H9 (cell line): Measurements from ENCODE around the gene GNA12. TPM values are rescaled to one million over a fixed set of nuclear protein-coding genes. Genes with fewer than 3 reads are reported as not detected.

Experiments
- DNase-seq: peaks from one replicate; pipeline ENCODE4 v3.0.0-alpha.2; 2017
- H2AFZ ChIP-seq: one replicate; pipeline ENCODE4 v1.6.1; 2013; ENCODE audit warnings: mild to moderate bottlenecking, low read length, control low read depth, moderate library complexity
- H2AK5ac ChIP-seq: 2 replicates; pipeline ENCODE4 v1.6.1; 2013; ENCODE audit warnings: low read length, control low read depth, mixed read lengths; ENCODE audit not compliant: insufficient read length
- H2BK120ac ChIP-seq: one replicate; pipeline ENCODE4 v1.6.1; 2013; ENCODE audit warnings: low read depth, mild to moderate bottlenecking, low read length, control low read depth, inconsistent platforms; ENCODE audit not compliant: poor library complexity, severe bottlenecking
- H2BK12ac ChIP-seq: 2 replicates; pipeline ENCODE4 v1.6.1; 2013; ENCODE audit warnings: low read length, control low read depth, mixed read lengths, low read depth; ENCODE audit not compliant: insufficient read length
- H2BK15ac ChIP-seq: 2 replicates; pipeline ENCODE4 v1.6.1; 2013; ENCODE audit warnings: low read depth, low read length, control low read depth
- H2BK20ac ChIP-seq: one replicate; pipeline ENCODE4 v1.6.1; 2013; ENCODE audit warnings: low read depth, mild to moderate bottlenecking, low read length, control low read depth, inconsistent platforms; ENCODE audit not compliant: poor library complexity, severe bottlenecking
- H2BK5ac ChIP-seq: 2 replicates; pipeline ENCODE4 v1.6.1; 2013; ENCODE audit warnings: low read length, control low read depth, mixed read lengths; ENCODE audit not compliant: insufficient read length
- H3K14ac ChIP-seq: 2 replicates; pipeline ENCODE4 v1.6.1; 2013; ENCODE audit warnings: low read length, control low read depth; ENCODE audit not compliant: insufficient read depth
- H3K18ac ChIP-seq: 2 replicates; pipeline ENCODE4 v1.6.1; 2013; ENCODE audit warnings: low read depth, mild to moderate bottlenecking, mixed read lengths, low read length, control low read depth; ENCODE audit not compliant: insufficient read length
- H3K23ac ChIP-seq: 2 replicates; pipeline ENCODE4 v1.6.1; 2013; ENCODE audit warnings: low read length, control low read depth, mixed read lengths, low read depth; ENCODE audit not compliant: insufficient read length
- H3K23me2 ChIP-seq: 2 replicates; pipeline ENCODE4 v1.6.1; 2013; ENCODE audit warnings: low read depth, mild to moderate bottlenecking, mixed read lengths, low read length, control low read depth; ENCODE audit not compliant: insufficient read length, poor library complexity, severe bottlenecking
- H3K27ac ChIP-seq: 2 replicates; pipeline ENCODE4 v1.5.1; 2013; ENCODE audit warnings: low read length, control low read depth, mixed read lengths, low read depth; ENCODE audit not compliant: insufficient read length
- H3K27me3 ChIP-seq: 2 replicates; pipeline ENCODE4 v1.6.1; 2013; ENCODE audit warnings: low read length, control low read depth, inconsistent platforms; ENCODE audit not compliant: insufficient read depth
- H3K4ac ChIP-seq: 2 replicates; pipeline ENCODE4 v1.6.1; 2013; ENCODE audit warnings: low read depth, mild to moderate bottlenecking, control low read depth, inconsistent platforms, low read length, moderate library complexity
- H3K4me1 ChIP-seq: 2 replicates; pipeline ENCODE4 v1.6.1; 2013; ENCODE audit warnings: low read length, control low read depth, inconsistent platforms; ENCODE audit not compliant: insufficient read depth
- H3K4me2 ChIP-seq: 2 replicates; pipeline ENCODE4 v1.6.1; 2013; ENCODE audit warnings: low read length, control low read depth, mixed read lengths; ENCODE audit not compliant: insufficient read length, insufficient read depth
- H3K56ac ChIP-seq: 2 replicates; pipeline ENCODE4 v1.6.1; 2013; ENCODE audit warnings: low read depth, mild to moderate bottlenecking, mixed read lengths, low read length, control low read depth; ENCODE audit not compliant: insufficient read length
- H3K79me1 ChIP-seq: 2 replicates; pipeline ENCODE4 v1.6.1; 2013; ENCODE audit warnings: low read depth, mild to moderate bottlenecking, moderate library complexity, low read length, control low read depth, inconsistent platforms; ENCODE audit not compliant: insufficient read depth, poor library complexity, severe bottlenecking
- H3K79me2 ChIP-seq: 2 replicates; pipeline ENCODE4 v1.6.1; 2013; ENCODE audit warnings: low read length, control low read depth, inconsistent platforms; ENCODE audit not compliant: insufficient read depth
- H3K9ac ChIP-seq: 2 replicates; pipeline ENCODE4 v1.6.1; 2013; ENCODE audit warnings: low read length, control low read depth, mixed read lengths; ENCODE audit not compliant: insufficient read length; ENCODE audit errors: extremely low read depth
- H3K9me3 ChIP-seq: one replicate; pipeline ENCODE4 v1.6.1; 2013; ENCODE audit warnings: low read depth, low read length, inconsistent platforms; ENCODE audit not compliant: control insufficient read depth
- H3T11ph ChIP-seq: one replicate; pipeline ENCODE4 v1.6.1; 2013; ENCODE audit warnings: mild to moderate bottlenecking, low read length, control low read depth, inconsistent platforms
- H4K20me1 ChIP-seq: one replicate; pipeline ENCODE4 v1.6.1; 2013; ENCODE audit not compliant: control insufficient read depth, insufficient read length, insufficient read depth
- H4K5ac ChIP-seq: 2 replicates; pipeline ENCODE4 v1.6.1; 2013; ENCODE audit warnings: low read depth, mild to moderate bottlenecking, mixed read lengths, low read length, control low read depth; ENCODE audit not compliant: insufficient read length
- H4K8ac ChIP-seq: replicated peaks from 2 replicates; pipeline ENCODE4 v1.6.1; 2013; ENCODE audit warnings: low read length, control low read depth, mixed read lengths, low read depth; ENCODE audit not compliant: insufficient read length
- H4K91ac ChIP-seq: 2 replicates; pipeline ENCODE4 v1.6.1; 2013; ENCODE audit warnings: low read depth, mild to moderate bottlenecking, moderate library complexity, mixed read lengths, low read length, control low read depth; ENCODE audit not compliant: insufficient read length
- H3K27ac Mint-ChIP-seq, 3 experiments: 2 replicates in 2 of 3; 3 replicates in 1 of 3; pipeline ENCODE4 v1.8.0; 2020 to 2021; ENCODE audit warnings: mixed read lengths in 3 of 3, mild to moderate bottlenecking in 1 of 3, moderate library complexity in 1 of 3
- H3K27me3 Mint-ChIP-seq: 2 replicates; pipeline ENCODE4 v1.8.0; 2021; ENCODE audit warnings: low read depth, mild to moderate bottlenecking, moderate library complexity, mixed read lengths
- H3K36me3 Mint-ChIP-seq, 3 experiments: 2 replicates in 2 of 3; 3 replicates in 1 of 3; pipeline ENCODE4 v1.8.0; 2020 to 2021; ENCODE audit warnings: low read depth in 3 of 3, mixed read lengths in 3 of 3; ENCODE audit not compliant: insufficient read depth in 1 of 3
- H3K4me1 Mint-ChIP-seq, 2 experiments: 2 replicates each; pipeline ENCODE4 v1.8.0; 2020; ENCODE audit warnings: mixed read lengths in 2 of 2
- H3K4me3 Mint-ChIP-seq, 2 experiments: 2 replicates in 1 of 2; 3 replicates in 1 of 2; pipeline ENCODE4 v1.8.0; 2020 to 2021; ENCODE audit warnings: mild to moderate bottlenecking in 2 of 2, mixed read lengths in 2 of 2, moderate library complexity in 1 of 2
- H3K9me3 Mint-ChIP-seq, 2 experiments: 2 replicates in 1 of 2; 3 replicates in 1 of 2; pipeline ENCODE4 v1.8.0; 2020; ENCODE audit warnings: mild to moderate bottlenecking in 2 of 2, mixed read lengths in 2 of 2, moderate library complexity in 1 of 2
- CTCF ChIP-seq: fragments of 200-600 bp; sonication (generic); conservative IDR thresholded peaks from 3 replicates; pipeline ENCODE4 v1.8.0; 2021; ENCODE audit warnings: antibody characterized with exemption, mild to moderate bottlenecking
- WGBS: extraction: QIAGEN DNeasy Blood & Tissue Kit; methylation state at CpG from one replicate; pipeline ENCODE4 v1.1.7; 2013; ENCODE audit warnings: missing lambda C conversion rate, low lambda C conversion rate, mixed read lengths; ENCODE audit not compliant: insufficient read length; ENCODE audit errors: extremely low coverage; 5-methylcytosine and 5-hydroxymethylcytosine counted together
- total RNA-seq: library from RNA; stranded (reverse); gene quantifications from 2 replicates; pipeline ENCODE4 v1.2.1, GENCODE V29; 2021

GNA12 gene
- total RNA-seq, 1 experiment from 2014 or later: 60.2 TPM

GRCh38 chr7:2708041-2708440, 136.1 kb downstream of the GNA12 start:
- Histone ChIP-seq H3K9ac (no peak overlapping the region), H4K20me1 (no peaks in the 10 kb centered on the region), H2AK5ac (no peak overlapping the region), H3K14ac (no peak overlapping the region; the same call in 1 of the 2 replicates), H2BK120ac (no peak overlapping the region), H4K91ac (no peak overlapping the region), H3K79me1 (no peaks in the 10 kb centered on the region), H3K18ac (no peak overlapping the region), H3T11ph (no peak overlapping the region), H2AFZ (no peak overlapping the region), H3K23me2 (no peaks in the 10 kb centered on the region), H3K27me3 (no peaks in the 10 kb centered on the region), H3K4ac (no peak overlapping the region), H4K5ac (no peak overlapping the region), H2BK20ac (no peak overlapping the region), H2BK12ac (no peak overlapping the region), H3K9me3 (no peaks in the 10 kb centered on the region), H2BK5ac (no peak overlapping the region), H3K4me1 (no peaks in the 10 kb centered on the region), H3K27ac (no peak overlapping the region), H3K56ac (no peak overlapping the region), H3K79me2 (no peaks in the 10 kb centered on the region), H2BK15ac (no peak overlapping the region), H4K8ac (no peak overlapping the region), H3K4me2 (no peak overlapping the region), H3K23ac (no peak overlapping the region)
- Mint-ChIP-seq H3K36me3 (peaks cover 3 to 5% (median 4%) of the 10 kb centered on the region in 3 experiments; a peak in 5 of 7 replicates), H3K27me3 (peaks cover 1% of the 10 kb centered on the region), H3K27ac (no peak overlapping the region), H3K4me1 (peaks cover 17 to 19% of the 10 kb centered on the region in 2 experiments), H3K4me3 (no peak overlapping the region), H3K9me3 (no peaks in the 10 kb centered on the region; a peak in 1 of 5 replicates)
- DNase-seq: no peak
- no peak for TF ChIP-seq CTCF
- WGBS: no CpG with 5 or more reads among the region's 10 CpGs
